Testis (tissue), 3 donors: ENCODE measurements around the gene CNNM3. TPM values are rescaled to one million over a fixed set of nuclear protein-coding genes. Genes with fewer than 3 reads are reported as not detected.

Experiments
- DNase-seq: peaks from one replicate; pipeline ENCODE4 v3.0.0-alpha.2; 2019
- H3K27ac ChIP-seq, 2 donors: fragments of 200-600 bp; sonication (generic); one replicate each; pipeline ENCODE4 v1.5.1; 2019
- H3K27me3 ChIP-seq: fragments of 200-600 bp; sonication (generic); one replicate; pipeline ENCODE4 v1.5.1; 2019
- H3K36me3 ChIP-seq: fragments of 200-600 bp; sonication (generic); one replicate; pipeline ENCODE4 v1.5.1; 2017; ENCODE audit warnings: low read depth; ENCODE audit errors: missing control alignments
- H3K4me1 ChIP-seq: fragments of 200-600 bp; sonication (generic); one replicate; pipeline ENCODE4 v1.5.1; 2019
- H3K4me3 ChIP-seq, 2 donors: fragments of 200-600 bp; sonication (generic); one replicate each; pipeline ENCODE4 v1.5.1; 2017 to 2019
- H3K9me3 ChIP-seq: fragments of 200-600 bp; sonication (generic); one replicate; pipeline ENCODE4 v1.5.1; 2017
- POLR2A ChIP-seq: fragments of 450-650 bp; IDR thresholded peaks from one replicate; pipeline ENCODE4 v1.6.1; 2017; ENCODE audit warnings: antibody characterized with exemption, mild to moderate bottlenecking, moderate library complexity
- WGBS, 2 donors: methylation state at CpG; one replicate each; pipeline ENCODE4 v1.1.5; 2018; 5-methylcytosine and 5-hydroxymethylcytosine counted together
- intact Hi-C: fragments of 100-400 bp; cut with DNase I; formaldehyde crosslinking; loops from one replicate; pipeline ENCODE4 v1.15.1; 2023; ENCODE audit warnings: low total_unique reads
- polyA plus RNA-seq: library from polyadenylated mRNA; stranded (reverse); fragments of 350-450 nt; fragmentation: Illumina TruSeq; extraction: RNeasy Lipid Tissue Mini Kit (QIAGEN cat#74804); gene quantifications from one replicate; pipeline ENCODE4 v1.2.3, GENCODE V29; 2014; ENCODE audit warnings: low read depth, low replicate concordance; ENCODE audit not compliant: insufficient read depth
- total RNA-seq, 2 donors: library from RNA; depleted of rRNA; stranded (reverse); fragments of >200 nt; gene quantifications; one replicate each; pipeline ENCODE4 v1.2.3, GENCODE V29; 2016
- TF ChIP-seq, protein P1 (sequence below), 3 experiments: fragments of 450-650 bp in 2 of 3; fragments of 200-600 bp in 1 of 3; sonication (generic) in 1 of 3; IDR thresholded peaks; one replicate each; pipeline ENCODE4 v1.5.1; 2016 to 2019; ENCODE audit warnings: antibody characterized with exemption in 3 of 3, mild to moderate bottlenecking in 2 of 3, moderate library complexity in 1 of 3

Gene CNNM3
- total and polyA plus RNA-seq, 3 donors from 2014 or later: 32.2 to 33.6 (median 33.5) TPM

DNA sequence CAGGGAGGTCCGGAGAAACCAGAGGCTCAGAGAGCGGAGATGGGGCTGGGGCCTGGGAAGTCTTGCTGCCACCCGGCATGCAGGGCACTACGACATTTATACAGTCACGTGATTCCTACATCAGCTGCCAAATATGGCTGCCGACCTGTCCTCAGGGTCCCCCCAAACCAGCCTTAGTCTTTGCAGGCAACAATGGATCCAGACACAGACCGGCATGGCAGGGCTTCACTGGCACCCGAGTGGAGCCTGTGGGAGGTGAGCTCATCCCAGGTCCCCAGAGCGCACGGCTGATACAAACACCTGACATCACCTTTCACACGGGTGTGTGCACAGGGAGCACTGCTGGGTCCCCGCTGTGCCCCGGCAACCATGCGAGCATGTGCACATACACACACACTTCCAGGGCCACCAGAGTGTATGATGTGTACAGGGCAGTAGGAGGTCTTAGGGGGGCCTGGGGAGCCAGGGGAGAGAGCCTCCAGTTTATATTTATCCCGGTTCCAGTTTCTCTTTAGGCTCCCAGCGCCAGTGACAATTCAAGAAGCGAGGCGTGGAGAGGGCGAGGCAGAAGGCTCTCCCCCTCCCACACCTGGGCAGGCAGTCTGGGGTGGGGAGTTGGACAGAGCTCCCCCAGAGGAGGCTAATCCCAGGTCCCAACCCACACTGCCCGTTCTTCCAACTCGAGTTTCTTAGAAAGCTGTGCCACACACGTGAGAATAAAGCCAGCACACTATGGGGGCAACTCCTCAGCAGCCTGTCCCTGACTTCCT, 51.1 kb downstream of the CNNM3 start:
- 57 to 64% methylated on average over 19 to 22 of the region's 22 CpGs for WGBS, 2 donors
- intact Hi-C loops: loop anchor here (5.0 kb wide), 2 partner anchors 40 to 85 kb away; no protein-coding TSS in a partner anchor
- Histone ChIP-seq H3K27ac (peak overlapping the region; percentile 92 to 95), H3K4me1 (peaks cover 15% of the 10 kb centered on the region), H3K4me3 (peak overlapping the region in 1 of 2 donors; percentile 96), H3K36me3 (no peaks in the 10 kb centered on the region), H3K9me3 (no peaks in the 10 kb centered on the region), H3K27me3 (no peaks in the 10 kb centered on the region)
- TF ChIP-seq, protein P1, sequence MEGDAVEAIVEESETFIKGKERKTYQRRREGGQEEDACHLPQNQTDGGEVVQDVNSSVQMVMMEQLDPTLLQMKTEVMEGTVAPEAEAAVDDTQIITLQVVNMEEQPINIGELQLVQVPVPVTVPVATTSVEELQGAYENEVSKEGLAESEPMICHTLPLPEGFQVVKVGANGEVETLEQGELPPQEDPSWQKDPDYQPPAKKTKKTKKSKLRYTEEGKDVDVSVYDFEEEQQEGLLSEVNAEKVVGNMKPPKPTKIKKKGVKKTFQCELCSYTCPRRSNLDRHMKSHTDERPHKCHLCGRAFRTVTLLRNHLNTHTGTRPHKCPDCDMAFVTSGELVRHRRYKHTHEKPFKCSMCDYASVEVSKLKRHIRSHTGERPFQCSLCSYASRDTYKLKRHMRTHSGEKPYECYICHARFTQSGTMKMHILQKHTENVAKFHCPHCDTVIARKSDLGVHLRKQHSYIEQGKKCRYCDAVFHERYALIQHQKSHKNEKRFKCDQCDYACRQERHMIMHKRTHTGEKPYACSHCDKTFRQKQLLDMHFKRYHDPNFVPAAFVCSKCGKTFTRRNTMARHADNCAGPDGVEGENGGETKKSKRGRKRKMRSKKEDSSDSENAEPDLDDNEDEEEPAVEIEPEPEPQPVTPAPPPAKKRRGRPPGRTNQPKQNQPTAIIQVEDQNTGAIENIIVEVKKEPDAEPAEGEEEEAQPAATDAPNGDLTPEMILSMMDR (IDR thresholded peaks at IDR 0.05): no peak
- no peak for TF ChIP-seq POLR2A
- DNase-seq: no peak

DNA sequence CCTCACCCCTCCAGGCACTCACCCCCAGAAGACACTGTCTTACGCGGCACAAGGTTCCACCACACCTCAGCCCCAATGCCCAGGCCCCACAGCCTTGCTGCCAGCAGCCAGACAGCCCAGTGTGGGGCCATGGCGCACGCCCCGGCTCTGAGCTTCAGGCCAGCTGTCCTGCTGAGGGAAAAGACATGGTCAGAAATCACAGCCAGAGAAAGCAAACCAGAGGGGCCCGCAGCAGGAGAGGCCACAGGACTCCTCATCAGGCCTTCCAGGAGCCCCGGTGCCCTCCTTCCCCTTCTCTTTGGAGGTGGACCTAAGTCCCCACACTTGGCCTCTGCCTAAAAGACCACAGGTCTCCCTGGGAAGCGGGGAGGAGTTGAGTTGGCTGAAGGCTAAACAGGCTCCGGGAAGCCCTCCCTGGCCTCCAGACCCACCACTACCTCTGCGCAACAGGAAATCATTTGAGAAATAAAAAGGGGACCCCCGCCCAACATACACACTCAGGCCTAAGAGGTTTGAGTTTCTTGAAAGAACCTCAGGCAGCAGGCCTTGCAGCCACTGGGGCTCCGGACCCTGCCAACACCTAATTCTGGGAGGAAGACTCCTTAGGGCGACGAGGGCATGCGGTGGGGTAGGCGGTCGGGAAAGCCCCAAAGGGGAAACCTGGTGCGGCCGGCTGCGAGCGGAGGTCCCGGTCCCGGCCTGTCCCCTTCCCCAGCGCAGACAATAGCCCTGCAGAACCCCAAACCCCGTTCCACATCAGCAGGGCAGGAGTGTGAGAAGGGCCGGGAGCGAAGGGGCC, 51.9 kb downstream of the CNNM3 start:
- H3K4me3 ChIP-seq: peak overlapping the region; percentile 85 to 96
- H3K36me3 ChIP-seq: no peaks in the 10 kb centered on the region
- peaks cover 15% of the 10 kb centered on the region for H3K4me1 ChIP-seq
- H3K27ac ChIP-seq: peak overlapping the region; percentile 92 to 95
- 7 to 19% methylated on average over 3 to 27 of the region's 27 CpGs for whole genome bisulfite sequencing, 2 donors
- no peaks in the 10 kb centered on the region for H3K9me3 ChIP-seq
- no peak for TF ChIP-seq POLR2A
- TF ChIP-seq, protein P1 (IDR thresholded peaks at IDR 0.05): no peak
- H3K27me3 ChIP-seq: no peaks in the 10 kb centered on the region
- no peak for DNase-seq
- intact Hi-C loops: loop anchor here (5.0 kb wide), 2 partner anchors 39 to 84 kb away; no protein-coding TSS in a partner anchor

DNA sequence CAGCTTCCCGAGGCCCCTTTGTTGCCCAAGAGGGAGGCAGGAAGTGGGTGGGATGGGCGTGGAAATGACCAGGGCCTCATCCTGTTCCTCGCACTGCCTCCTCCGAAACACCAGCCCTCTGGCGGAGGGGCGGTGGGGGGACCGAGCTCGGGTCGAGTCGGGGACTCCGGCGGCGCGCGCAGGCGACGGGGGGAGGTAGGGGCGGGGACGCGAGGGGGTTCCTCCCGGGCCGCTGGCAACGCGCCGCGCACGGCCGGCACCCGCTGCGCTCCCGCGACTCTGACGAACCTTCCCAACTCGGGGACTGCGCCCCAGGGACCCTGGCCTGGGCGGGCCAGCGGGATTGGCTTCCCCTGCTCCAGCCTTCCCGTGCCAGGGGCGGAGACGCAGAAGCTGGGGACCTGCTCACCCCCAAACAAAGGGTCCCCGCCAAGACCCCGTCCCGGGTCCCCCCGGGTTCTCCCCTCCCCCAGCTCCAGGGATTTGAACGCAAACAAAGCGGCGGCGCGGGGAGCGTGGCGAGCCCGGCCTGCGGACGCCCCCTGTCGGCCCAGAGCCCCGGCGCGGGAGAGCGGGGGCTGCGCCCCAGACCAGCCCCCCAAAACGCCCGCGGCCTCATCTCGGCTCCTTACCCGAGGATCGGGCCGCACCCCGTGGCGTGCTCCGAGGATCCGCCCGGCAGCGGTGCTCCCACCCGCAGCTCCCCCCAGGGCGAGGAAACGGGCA, 52.6 kb downstream of the CNNM3 start:
- WGBS, 2 donors: 0% methylated on average over 26 to 70 of the region's 76 CpGs
- Histone ChIP-seq H3K36me3 (no peaks in the 10 kb centered on the region), H3K9me3 (no peaks in the 10 kb centered on the region), H3K27me3 (no peaks in the 10 kb centered on the region), H3K4me1 (peaks cover 15% of the 10 kb centered on the region), H3K27ac (peak overlapping the region; percentile 92 to 95), H3K4me3 (peak overlapping the region; percentile 85 to 96)
- intact Hi-C loops: loop anchor here (5.0 kb wide), 2 partner anchors 39 to 84 kb away; no protein-coding TSS in a partner anchor
- peak; percentile 85 for DNase-seq
- no peak for TF ChIP-seq POLR2A
- TF ChIP-seq, protein P1 (IDR thresholded peaks at IDR 0.05): peak; percentile 41 to 60 (median 48)

DNA sequence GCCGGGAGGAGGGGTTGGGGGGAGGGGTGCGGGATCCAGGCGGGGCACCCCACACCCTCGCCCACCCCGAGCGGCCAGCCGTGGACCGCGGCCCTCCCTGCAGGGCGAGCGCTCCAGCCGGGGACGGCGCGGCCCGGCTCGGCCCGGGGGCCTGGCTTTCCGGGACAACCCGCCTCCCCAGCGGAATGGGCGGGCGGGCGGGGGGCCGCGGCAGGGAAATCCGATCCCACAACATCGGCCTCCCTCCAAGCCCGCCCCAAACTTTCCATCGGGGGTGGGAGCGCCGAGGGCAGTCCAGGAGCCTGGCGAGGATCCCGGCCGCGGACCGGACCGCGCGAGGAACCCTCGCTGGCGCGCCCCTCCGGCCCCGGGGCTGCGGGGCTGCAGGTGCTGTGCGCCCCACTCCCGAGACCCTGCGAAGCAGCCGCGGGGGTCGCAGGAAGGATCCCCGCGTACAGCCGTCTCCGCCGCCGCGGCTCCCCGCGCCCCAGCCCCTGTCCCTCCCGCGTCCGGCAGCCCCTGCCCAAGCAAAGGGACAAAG, 53.3 kb downstream of the CNNM3 start:
- H3K9me3 ChIP-seq: no peaks in the 10 kb centered on the region
- no peaks in the 10 kb centered on the region for H3K36me3 ChIP-seq
- H3K4me1 ChIP-seq: peaks cover 15% of the 10 kb centered on the region
- H3K27me3 ChIP-seq: no peaks in the 10 kb centered on the region
- 2% methylated on average over 16 of the region's 64 CpGs; no CpG with 5 or more reads in 1 of the 2 donors for WGBS, 2 donors
- H3K4me3 ChIP-seq: peak overlapping the region; percentile 85 to 96
- peak; percentile 64 for DNase-seq
- TF ChIP-seq POLR2A: no peak
- intact Hi-C loops: loop anchor here (5.0 kb wide), 2 partner anchors 38 to 83 kb away; no protein-coding TSS in a partner anchor
- H3K27ac ChIP-seq: peak overlapping the region; percentile 92 to 95
